NCI-H345 treated with DMSO at 0.1 percent for 48 hours (cell line): Measurements from ENCODE around the gene DRC3.

Experiments used
- DNase-seq: peaks from one replicate; lab custom pipeline; 2025; ENCODE audit not compliant: unreplicated experiment; lab: John Stamatoyannopoulos, UW

The DRC3 gene

DNA sequence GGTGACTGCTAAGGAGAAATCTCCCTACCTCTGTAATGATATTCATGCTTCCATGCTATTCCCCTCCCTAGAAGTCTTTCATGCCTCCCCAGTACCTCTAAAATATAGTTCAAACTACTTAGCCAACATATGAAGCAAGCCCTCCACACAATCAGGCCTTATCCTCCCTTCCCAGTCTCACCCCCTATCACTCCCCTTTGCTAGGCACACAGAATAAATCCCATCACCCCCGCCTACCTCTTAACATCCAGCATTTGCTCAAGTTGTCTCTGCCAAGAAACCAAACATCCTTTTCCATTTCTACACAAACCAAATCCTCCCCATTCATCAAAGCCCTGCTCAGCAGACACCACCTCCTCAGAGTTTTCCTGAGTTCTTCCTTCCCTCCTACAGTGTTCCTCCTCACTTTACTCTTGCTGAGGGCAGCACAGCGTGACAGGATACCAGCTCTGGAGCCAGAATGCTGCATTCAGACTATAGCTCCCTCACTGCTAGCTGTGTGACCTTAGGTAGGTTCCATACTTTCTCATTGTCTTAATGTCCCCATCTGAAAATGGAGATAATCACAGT is 7.4 kb upstream of the DRC3 start:
- DNase-seq, result no peak

DNA sequence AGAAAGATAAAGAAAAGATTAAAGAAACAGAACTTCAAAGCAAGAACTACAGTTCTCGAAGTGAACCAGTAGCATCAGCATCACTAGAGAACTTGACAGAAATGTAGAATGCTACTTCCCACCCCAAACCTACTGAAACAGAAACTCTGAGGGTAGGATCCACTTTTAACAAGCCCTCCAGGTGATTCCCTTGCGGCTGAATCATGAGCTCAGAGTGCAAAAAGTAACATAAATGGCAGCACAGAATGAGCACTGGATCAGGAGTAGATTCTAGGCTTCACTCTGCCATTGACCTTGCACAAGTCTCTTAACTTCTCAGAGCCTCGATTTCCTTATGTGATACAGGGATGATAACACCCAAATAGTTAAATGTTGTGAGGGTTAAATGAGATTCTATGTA is 6.3 kb upstream of the DRC3 start:
- DNase-seq, result no peak

DNA sequence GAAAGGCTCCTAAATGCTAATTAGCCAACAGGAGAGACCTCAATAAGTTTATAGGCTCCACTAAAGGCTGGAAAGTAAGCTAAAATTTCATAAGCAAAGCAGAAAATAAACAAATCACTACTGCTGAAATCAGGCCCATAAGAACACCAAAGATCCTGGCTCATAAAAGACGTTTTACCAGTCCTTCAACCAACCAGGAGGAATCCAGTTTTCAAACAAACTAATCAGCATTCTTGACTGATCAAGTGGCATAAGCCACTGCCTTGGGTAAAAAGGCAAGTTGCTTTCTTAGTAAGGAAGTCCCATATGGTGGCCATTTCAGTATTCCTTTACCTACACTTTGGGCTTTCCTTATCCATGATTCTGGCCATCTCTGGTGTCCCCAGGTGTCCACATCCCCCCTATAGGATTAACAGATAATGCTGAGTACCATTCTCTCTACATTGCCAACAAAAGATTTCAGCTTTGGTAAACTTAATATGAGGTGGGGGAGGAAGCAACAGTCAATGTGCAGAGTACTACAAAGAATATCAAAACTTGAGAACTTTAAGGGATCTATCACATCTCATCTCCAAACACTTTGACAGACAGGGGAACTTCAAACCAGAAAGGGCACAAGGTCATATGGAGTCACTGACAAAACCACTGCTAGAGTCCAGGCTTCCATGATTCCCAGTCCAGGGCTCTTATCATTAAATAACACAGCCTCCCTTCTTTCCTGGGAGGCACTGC is 1.8 kb upstream of the DRC3 start:
- no peak for DNase-seq

DNA sequence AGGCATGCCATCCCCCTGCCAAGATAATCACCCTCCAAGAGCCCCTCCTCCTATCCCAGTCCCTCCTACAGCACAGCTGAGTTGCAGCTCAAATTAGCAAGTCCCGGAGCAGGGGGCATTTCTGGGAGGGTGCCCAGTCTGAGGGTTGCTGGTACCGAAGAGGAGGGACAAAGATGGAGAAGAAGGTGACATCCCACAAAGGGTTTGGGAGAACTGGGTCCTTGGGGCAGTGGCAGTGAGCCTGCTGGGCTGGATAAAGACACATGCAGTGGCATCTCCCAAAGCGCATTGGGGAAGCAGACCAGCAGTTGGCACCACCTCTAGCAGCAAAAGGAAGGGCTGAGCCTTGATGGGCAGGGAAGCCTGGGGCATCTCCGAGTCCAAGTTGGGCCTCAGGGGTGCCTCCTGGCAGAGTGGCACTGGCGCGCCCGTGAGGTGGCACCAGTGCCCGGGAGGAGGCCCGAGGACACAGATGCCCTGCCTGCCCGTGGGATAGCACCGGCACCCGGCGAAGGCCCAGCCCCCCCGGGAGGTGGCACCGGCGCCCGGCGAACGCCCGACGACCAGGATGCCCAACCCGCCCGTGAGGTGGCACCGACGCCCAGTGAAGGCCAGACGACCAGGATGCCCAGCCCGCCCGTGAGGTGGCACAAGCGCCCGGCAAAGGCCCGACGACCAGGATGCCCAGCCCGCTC is 1.1 kb upstream of the DRC3 start:
- DNase-seq, result no peak

DNA sequence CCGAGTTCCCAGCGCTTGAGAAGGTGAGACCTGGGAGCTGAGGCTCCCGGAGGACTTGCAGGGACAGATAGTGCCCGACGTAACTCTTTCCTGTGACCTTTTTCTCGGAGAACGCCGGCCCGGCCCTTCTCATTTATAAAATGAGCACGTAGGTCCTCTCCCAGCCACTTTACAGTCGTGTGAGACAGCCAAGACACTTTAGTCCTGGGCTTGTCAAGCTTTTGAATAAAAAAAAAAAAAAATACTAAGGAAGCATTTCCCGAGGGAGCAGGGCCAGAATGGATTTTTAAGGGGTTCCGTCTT is 241 bp downstream of the DRC3 start:
- no peak for DNase-seq

DNA sequence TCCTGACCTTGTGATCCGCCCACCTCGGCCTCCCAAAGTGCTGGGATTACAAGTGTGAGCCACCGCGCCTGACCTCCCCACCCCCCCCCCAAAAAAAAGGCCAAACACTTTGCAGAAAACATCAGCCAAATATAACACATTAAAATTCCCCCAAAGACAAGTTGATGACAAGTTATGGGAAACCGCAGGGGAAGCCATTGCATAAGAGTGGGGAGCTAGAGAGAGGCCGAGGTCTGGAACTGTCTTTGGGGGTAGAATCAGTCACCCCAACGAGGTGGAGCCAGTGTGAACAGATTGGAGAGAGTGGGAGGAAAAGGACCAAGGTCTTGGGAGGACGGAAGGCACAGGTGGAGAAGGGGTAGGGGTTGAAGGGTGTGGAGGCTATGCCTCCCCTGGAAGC is 2.8 kb downstream of the DRC3 start:
- no peak for DNase-seq

DNA sequence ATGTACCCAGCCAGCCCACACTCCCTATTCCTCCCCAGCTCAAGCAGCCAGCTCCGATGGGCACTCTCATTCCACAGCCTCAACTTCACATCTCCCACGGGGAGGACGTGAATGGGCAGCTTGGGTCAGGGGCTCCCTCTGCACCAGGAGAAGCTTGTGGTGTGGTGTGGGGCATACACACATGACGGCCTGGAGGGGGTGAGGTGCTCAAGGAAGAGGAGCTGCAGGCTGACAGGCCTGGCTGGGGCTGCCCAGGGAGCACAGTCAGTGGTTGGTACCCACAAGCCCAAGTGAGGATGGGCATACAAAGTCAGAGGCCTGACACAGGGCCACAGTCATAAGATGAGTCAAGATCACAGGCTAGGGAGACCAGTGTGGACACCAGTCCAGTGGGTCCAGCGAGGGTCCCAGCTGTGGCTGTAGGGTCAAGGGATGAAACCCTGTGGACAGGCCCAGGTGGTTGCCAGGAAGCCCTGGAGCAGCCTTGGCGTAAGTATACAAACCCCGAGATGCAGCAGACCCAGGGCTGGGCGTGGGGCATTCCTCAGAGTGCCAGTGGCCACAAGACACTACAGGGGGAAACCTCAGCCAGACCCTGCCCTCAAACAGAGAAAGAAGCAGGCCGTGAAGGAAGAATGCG is 4.4 kb downstream of the DRC3 start:
- DNase-seq, result no peak

DNA sequence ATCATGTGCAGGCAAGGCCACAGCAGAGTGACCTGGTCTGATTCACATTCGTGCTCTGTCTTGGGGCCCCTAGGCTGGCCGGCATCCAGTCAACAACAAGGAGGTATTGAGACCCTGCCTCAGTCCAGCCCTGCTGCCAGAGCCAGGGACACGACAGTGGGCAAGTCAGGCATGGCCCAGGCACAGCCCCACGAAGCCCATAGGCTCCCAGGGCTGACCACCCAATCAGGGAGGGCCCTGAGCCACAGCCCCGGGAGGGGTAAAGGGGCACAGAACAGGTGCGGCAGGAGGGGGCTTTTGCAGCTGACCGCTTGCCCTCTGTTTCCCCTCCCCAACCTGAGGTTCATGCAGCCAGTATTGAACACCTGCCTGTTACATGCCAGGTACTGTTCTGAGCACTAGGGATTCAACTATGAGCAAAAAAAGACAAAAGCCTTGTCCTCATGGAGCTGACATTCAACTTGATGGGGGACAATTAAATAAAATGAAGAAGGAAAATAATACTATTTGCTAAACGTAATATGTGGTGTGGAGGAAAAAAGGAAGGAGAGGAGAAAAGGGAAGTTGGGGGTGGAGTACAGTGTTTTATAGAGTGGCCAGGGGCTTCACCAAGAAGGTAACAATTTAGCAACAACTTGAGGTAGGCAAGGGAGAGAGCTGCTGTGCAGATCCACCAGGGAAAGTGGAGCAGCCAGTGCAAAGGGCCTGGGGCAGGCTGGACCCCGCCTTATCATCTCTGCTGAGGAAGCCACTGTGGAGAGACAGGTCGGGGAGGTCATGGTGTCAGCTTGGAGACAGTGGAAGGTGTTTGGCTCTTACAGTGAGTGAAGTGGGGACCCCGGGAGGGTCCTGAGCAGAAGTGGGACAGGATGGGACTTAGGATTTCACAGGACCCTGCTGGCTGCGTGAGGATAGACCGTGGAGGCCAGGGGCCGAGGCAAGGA is 6.1 kb downstream of the DRC3 start:
- no peak for DNase-seq

DNA sequence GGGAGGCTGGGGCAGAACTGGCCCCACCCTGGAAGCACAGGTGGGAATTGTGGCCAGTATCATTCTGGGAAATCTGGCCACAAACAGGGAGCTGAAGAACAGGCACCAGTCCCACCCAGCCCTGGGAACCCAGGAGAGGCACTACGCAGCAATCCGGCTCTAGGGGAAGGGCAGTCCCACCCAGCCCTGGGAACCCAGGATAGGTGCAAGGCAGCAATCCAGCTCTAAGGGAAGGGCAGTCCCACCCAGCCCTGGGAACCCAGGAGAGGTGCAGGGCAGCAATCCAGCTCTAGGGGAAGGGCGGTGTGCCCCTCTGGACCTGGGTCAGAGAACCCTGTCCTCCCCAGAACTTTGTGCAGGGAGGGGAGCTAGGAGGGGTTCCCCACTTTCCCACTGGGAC is 7.1 kb downstream of the DRC3 start:
- DNase-seq, result no peak

DNA sequence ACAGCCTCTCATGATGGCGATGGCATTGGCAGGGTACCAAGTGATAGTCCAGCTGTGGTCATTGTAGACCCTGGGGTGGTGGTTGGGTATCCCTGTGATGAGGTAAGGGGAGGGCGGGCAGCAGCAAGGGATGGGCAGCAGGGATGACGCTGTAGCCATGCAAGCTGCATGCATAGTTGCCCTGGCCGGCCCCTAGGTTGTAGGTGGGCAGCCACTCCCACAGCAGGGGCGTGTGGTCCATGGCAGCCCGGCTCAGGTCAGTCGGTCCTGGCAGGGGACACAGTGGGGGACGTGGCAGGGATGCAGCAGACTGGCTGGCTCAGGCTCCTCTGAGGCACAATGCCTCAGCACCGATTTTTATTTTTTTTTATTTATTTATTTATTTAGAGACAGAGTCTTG is 8.7 kb downstream of the DRC3 start:
- DNase-seq, result no peak

DNA sequence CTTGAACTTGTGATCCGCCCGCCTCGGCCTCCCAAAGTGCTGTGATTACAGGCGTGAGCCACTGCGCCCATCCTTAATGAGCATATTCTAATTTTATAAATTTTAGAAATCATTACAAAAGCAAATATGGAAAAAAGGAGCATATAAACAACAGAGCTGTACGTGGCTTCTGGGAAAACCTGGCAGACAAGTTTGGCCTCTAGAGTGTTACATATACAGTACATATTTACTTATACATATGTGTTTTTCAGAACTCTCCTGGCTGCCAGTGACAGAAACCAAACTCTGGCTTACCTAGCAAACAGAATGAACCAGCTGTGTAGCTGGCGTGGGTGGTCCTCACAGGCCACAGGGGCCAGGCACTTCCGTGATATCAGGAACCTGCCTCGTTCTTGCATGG is 10.1 kb downstream of the DRC3 start:
- DNase-seq, result no peak

DNA sequence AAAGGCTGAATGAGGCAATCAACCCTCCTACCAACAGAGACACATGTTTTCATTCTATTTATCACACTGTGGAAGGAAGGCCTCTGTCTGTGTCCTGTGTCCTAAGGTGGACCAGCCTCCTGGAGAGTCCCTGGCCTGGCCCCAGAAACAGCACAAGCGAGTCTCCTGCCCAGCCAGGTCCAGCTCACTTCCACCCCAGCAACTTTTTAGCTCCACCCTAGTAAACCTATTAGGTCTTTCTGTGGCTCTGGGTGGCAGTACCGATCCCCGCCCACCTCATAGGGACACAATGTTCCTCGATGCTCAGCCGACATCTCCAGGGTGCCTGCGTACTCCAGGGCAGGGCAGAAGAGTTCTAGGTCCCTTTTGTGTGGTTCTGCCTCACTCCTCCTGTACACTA is 10.7 kb downstream of the DRC3 start:
- no peak for DNase-seq

DNA sequence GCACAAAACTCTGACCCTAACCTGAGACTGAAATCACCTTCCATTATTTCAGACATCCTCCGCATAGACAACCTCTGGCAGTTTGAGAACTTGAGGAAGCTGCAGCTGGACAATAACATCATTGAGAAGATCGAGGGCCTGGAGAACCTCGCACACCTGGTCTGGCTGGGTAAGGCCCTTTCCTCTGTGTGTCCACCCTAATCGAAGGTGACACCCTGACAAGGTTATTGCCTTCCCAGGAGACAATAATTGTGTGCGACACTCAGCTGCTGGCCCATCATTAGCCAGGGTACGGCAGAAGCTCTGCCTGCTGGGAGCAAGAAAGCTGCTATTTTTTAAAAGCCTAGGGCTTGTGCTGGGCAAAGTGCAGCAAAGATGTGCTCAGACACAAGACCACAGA is 11.1 kb downstream of the DRC3 start:
- DNase-seq, result no peak

DNA sequence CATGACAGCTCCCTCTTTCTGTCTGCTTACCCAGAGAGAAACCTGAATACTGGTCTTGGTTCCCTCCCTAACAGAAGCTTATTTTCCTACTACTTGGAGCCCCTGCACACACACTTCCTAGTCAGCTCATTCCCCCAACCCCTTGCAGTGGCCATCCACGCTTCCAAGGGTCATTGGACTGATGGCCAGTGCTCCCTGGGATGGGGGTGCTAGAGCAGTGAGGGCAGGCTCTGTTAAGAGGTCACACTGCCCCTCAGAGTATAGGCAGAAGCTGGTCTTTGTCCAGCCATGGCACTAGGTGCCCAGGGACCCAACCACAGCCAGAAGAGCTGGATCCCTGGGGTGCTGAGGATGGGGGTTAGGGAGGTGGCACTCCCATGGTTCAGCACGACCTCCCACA is 12.5 kb downstream of the DRC3 start:
- DNase-seq, result no peak

DNA sequence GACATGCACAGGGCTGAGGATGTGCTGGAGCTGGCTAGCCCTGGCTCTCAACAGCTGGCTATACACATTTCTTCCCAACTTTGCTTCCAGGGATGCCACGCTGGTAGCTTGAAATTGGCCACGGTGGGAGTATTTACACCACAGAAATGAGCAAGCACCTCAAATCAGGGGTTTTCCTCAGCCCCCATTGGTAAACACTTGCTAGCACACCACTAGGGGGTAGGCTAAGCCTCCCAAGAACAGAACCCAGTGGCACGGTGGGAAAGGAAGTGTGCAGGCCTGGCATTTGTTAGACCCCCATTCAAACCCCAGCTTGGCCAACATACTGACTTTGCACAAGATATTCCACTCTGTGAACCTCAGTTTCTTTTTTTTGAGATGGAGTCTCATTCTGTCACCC is 12.9 kb downstream of the DRC3 start:
- DNase-seq, result no peak

DNA sequence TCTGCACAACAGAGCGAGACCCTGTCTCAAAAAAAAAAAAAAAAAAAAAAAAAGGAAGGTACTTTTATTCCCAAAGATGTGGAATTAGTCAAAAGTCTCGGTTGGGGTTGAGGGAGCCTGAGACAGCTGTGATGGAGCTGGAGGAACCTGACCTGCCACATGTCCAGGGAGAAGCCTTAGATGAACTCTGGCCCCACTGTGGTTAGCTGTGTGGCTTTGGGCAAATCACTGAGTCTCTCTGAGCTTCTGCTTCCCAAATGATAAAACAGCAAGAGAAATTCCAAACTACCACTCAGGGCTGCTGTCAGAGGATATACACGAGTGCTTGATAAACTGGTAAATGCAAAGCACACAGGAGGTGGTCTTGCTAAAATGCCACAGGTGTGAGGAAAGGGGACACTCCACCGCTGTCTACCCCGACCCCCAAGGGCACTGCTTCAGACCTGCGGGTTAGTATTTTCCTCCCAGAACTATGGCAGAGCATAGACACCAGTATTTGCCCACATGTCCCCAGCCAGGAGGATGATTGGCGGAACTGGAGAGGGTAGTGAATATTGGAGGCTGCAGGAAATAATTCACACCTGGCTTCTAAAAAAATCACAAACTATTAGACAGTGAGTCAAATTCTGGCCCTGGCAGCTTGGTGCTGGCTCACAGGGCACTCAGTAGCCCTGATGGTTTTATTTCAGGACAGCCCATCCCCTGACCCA is 14.7 kb downstream of the DRC3 start:
- no peak for DNase-seq

DNA sequence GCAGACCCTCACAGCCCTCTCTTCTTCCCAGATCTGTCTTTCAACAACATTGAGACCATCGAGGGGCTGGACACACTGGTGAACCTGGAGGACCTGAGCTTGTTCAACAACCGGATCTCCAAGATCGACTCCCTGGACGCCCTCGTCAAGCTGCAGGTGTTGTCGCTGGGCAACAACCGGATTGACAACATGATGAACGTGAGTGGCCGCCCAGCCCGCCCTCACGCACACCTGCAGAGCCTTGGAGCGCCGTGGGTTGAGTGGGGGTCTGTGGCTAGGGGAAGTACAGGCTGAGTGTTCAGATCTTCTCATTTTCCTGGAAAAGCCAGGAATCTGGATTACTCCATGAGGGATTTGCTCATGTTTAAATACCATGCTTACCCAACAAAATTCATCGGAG is 15.2 kb downstream of the DRC3 start:
- no peak for DNase-seq

DNA sequence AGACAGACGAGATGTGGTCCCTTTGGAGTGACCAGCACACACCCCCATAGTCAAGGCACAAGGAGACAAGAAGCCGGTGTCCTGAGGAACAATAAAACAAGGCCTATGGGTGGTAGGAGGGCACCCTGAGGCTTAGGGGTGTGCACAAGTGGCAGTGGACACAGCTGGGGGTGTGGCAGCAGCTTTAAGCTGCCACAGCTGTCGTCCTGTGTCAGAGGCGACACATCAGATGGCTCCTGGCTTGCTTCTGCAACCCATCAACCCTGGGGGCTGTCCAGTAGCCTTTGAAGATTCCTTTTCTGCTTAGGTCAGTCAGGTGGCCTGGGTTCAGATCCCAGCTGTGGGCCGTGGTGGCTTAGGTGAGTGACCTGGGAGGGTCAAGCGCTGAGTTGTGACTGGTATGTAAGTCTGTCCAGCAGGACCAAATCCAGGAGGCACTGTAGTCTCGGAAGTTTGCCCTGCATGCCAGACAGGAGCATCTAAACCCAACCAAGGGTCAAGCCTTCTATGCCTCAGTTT is 15.8 kb downstream of the DRC3 start:
- no peak for DNase-seq

DNA sequence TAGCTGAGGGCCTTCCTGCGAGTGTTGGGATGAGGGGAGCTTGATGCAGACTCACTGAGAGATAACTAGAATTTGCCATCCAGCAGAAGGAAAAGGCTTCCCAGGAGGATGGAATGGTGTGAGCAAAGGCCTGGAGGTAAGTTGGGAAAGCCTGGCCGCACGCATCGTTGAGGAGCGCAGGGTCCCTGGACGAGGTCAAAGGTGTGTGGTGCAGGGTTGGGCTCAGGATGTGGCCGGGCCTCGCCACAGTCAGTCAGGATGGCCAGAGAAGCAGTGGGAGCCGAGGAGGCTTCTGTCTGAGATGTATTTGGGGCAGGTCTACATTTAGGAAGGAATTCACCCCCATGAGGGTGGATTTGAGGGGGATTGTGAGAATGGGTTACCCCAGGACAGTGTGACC is 16.4 kb downstream of the DRC3 start:
- DNase-seq, result no peak

DNA sequence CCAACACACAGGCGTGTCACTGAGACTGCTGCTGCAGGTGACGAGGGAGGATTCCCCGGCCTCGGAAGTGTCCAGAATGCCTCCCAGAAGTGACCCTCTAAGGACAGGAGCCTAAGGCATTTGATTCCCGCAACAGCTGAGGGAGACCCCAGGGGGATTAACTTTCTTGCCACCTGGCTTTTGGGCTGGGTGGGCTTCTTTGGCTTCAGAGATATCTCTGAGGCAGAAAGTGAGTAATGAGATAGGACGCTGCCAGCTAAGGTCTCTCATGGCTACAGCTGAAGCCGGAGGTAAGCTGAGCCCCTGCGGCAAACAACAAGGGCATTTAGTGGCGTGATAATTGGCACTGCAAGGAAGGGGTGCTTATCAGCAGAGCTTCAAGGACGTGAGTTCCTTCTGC is 17.0 kb downstream of the DRC3 start:
- DNase-seq, result no peak
